ENCODE results near the gene TIGD3. TPM values are rescaled to one million over a fixed set of nuclear protein-coding genes. Genes with fewer than 3 reads are reported as not detected.
A peak's percentile ranks its signal among the peaks of the same experiment; 100 is the strongest.

The TIGD3 gene
- total RNA-seq, 1 donor from 2014 or later, result 1.2 TPM

- Mint-ChIP-seq H3K27ac (peak overlapping the region; percentile 30), H3K4me3 (peak overlapping the region; percentile 87), H3K36me3 (no peaks in the 10 kb centered on the region), H3K27me3 (peaks cover 9% of the 10 kb centered on the region), H3K4me1 (ENCODE audit: unreplicated experiment) (peaks cover 28% of the 10 kb centered on the region), H3K9me3 (no peaks in the 10 kb centered on the region)
- TF ChIP-seq CTCF (conservative IDR thresholded peaks at IDR 0.05), result peak; percentile 60
- no peak for DNase-seq (ENCODE audit: extremely low spot score, unreplicated experiment)
Observed at GRCh38 chr11:65315866-65316226, 38.7 kb upstream of the TIGD3 start.

DNA sequence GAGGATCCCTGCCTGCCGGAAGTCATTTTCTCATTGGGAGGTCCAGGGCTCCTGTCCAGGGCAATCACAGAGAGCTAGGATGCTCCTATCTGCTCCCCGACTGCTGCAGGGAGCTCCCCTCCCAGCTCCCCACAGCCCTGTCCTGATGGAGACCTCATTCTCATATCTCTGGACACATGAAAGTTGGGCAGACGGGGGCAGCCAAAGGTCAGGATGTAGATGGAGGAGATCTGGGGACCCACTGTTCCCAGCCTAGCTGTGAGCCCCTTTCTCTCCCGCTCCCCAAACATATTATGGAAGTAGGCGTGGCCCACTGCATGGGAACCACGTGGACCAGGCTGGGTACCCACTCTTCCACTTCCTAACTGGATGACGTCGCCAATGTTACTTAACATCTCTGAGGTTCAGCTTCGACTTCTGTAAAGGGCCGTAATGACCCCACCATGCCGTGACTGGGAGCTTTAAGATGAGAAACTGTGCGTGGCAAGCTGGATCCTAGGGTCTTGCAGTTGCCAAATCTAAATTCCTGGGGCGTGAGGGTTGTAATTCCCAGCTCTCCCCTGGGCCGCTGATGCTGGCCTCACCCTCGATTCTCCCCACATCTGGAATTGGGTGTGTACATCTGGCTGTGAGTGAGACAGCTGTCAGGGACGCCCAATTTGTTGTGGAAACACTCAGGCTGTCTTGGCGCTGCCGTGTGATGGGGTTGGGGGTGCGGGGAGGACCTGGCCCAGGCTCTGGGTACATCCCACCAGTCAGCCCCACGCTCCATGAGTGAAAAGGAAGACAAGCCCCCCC, 38.1 kb upstream of the TIGD3 start:
- peak overlapping the region; percentile 87 for H3K4me3 Mint-ChIP-seq
- H3K9me3 Mint-ChIP-seq, result no peaks in the 10 kb centered on the region
- H3K27me3 Mint-ChIP-seq, result peaks cover 9% of the 10 kb centered on the region
- TF ChIP-seq CTCF (conservative IDR thresholded peaks at IDR 0.05), result no peak
- H3K4me1 Mint-ChIP-seq (ENCODE audit: unreplicated experiment), result peaks cover 22% of the 10 kb centered on the region
- H3K36me3 Mint-ChIP-seq, result no peaks in the 10 kb centered on the region
- no peak for DNase-seq (ENCODE audit: extremely low spot score, unreplicated experiment)
- peak overlapping the region; percentile 68 for H3K27ac Mint-ChIP-seq

- Mint-ChIP-seq H3K36me3 (no peaks in the 10 kb centered on the region), H3K9me3 (no peaks in the 10 kb centered on the region), H3K4me1 (ENCODE audit: unreplicated experiment) (peaks cover 20% of the 10 kb centered on the region), H3K27me3 (peaks cover 9% of the 10 kb centered on the region), H3K4me3 (peak overlapping the region; percentile 87), H3K27ac (peak overlapping the region; percentile 68)
- no peak for DNase-seq (ENCODE audit: extremely low spot score, unreplicated experiment)
- no peak for TF ChIP-seq CTCF (conservative IDR thresholded peaks at IDR 0.05)
Observed at GRCh38 chr11:65317025-65317786, 37.3 kb upstream of the TIGD3 start.

- Mint-ChIP-seq H3K4me1 (ENCODE audit: unreplicated experiment) (peaks cover 13% of the 10 kb centered on the region), H3K9me3 (no peaks in the 10 kb centered on the region), H3K27me3 (no peaks in the 10 kb centered on the region), H3K4me3 (no peak overlapping the region), H3K27ac (no peak overlapping the region), H3K36me3 (no peaks in the 10 kb centered on the region)
- DNase-seq (ENCODE audit: extremely low spot score, unreplicated experiment), result no peak
- no peak for TF ChIP-seq CTCF (conservative IDR thresholded peaks at IDR 0.05)
Observed at GRCh38 chr11:65320386-65321075, 34.0 kb upstream of the TIGD3 start.

DNA sequence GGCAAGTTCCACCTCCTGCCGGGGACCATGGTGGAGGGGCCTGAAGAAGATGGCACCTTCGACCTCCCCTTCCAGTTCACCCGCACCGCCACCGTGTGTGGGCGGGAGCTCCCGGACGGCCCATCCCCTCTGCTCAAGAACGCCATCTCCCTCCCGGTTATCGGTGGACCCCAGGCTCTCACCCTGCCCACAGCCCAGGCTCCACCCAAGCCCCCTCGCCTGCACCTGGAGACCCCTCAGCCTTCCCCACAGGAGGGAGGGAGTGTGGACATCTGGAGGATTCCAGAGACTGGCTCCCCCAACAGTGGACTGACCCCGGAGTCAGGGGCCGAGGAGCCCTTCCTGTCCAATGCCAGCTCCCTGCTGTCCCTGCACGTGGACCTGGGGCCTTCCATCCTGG, 33.5 kb upstream of the TIGD3 start:
- Mint-ChIP-seq H3K9me3 (no peaks in the 10 kb centered on the region), H3K36me3 (no peaks in the 10 kb centered on the region), H3K27ac (no peak overlapping the region), H3K4me3 (no peak overlapping the region), H3K4me1 (ENCODE audit: unreplicated experiment) (peaks cover 8% of the 10 kb centered on the region), H3K27me3 (no peaks in the 10 kb centered on the region)
- TF ChIP-seq CTCF (conservative IDR thresholded peaks at IDR 0.05), result no peak
- no peak for DNase-seq (ENCODE audit: extremely low spot score, unreplicated experiment)

All from type B pancreatic cell (in vitro differentiated cells).